HUES6 (cell line): ENCODE measurements around the gene POLN.

Experiments
- H3K27ac ChIP-seq: 2 replicates; pipeline ENCODE4 v1.7.0; 2013; ENCODE audit warnings: low read depth, mild to moderate bottlenecking, low read length, inconsistent platforms
- H3K27me3 ChIP-seq: 2 replicates; pipeline ENCODE4 v1.6.1; 2013; ENCODE audit warnings: low read length; ENCODE audit not compliant: control insufficient read depth, insufficient read depth
- H3K36me3 ChIP-seq: 2 replicates; pipeline ENCODE4 v1.6.1; 2013; ENCODE audit warnings: low read length; ENCODE audit not compliant: control insufficient read depth, insufficient read depth
- H3K4me1 ChIP-seq: 2 replicates; pipeline ENCODE4 v1.6.1; 2013; ENCODE audit warnings: low read length; ENCODE audit not compliant: control insufficient read depth, insufficient read depth
- H3K4me3 ChIP-seq: 2 replicates; pipeline ENCODE4 v1.5.1; 2013; ENCODE audit warnings: low read depth, low read length
- H3K9ac ChIP-seq: one replicate; pipeline ENCODE4 v1.6.1; 2013; ENCODE audit warnings: mild to moderate bottlenecking, low read length
- H3K9me3 ChIP-seq: 2 replicates; pipeline ENCODE4 v1.6.1; 2013; ENCODE audit warnings: low read depth, low read length; ENCODE audit not compliant: control insufficient read depth, insufficient read depth

Gene POLN

DNA sequence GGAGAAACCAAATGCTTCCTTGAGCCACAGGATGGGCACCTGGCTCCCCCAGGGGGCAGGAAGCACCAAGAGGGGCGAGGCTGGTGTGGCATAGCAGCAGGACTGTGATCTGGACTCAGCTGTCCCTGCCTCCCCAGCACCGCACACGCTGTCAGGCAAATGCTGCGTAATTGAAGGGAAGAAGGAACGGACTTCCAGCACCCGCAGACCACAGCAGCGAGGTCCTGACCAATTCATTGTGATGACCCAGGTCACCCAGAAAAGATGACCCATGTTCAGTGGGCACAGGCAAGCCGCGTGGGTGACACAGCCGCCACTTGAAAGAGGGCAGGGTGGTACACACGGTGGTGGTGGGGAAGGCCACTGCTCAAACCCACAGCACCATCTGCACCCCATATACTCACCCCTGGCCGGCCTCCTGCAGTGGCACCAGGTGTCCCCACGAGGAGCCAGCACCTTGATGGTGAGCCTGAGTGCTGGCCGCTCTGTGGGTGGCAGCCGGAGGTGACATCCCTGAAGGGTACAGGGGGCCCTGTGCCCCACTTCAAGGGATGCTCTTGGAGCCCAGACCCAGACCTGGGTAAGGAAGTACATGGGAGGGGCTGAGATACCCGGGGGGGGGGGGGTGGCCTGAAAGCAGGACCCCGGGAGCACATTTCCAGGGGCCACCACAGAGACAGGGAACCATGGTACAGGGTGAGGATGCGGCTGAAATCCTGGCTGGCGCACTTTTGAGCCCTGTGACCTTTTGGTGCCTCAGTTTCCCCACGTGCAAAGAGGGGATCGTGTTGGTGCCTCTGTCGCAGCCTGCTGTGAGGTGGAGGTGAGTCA lies 171.3 kb downstream of the POLN start:
- no peaks in the 10 kb centered on the region for H3K27me3 ChIP-seq
- H3K9ac ChIP-seq: no peak overlapping the region
- no peak overlapping the region for H3K4me3 ChIP-seq
- H3K4me1 ChIP-seq: peaks cover 17% of the 10 kb centered on the region
- no peaks in the 10 kb centered on the region for H3K36me3 ChIP-seq
- H3K9me3 ChIP-seq: no peaks in the 10 kb centered on the region
- H3K27ac ChIP-seq: no peak overlapping the region

GRCh38 chr4:2069986-2070385 lies 171.9 kb downstream of the POLN start:
- H3K4me1 ChIP-seq: peaks cover 17% of the 10 kb centered on the region
- H3K9ac ChIP-seq: no peak overlapping the region
- no peaks in the 10 kb centered on the region for H3K36me3 ChIP-seq
- H3K27ac ChIP-seq: no peak overlapping the region
- no peaks in the 10 kb centered on the region for H3K27me3 ChIP-seq
- H3K4me3 ChIP-seq: no peak overlapping the region
- no peaks in the 10 kb centered on the region for H3K9me3 ChIP-seq

GRCh38 chr4:2069161-2069971 lies 172.6 kb downstream of the POLN start:
- Histone ChIP-seq H3K4me3 (no peak overlapping the region), H3K4me1 (peaks cover 17% of the 10 kb centered on the region), H3K9ac (no peak overlapping the region), H3K27ac (no peak overlapping the region), H3K9me3 (no peaks in the 10 kb centered on the region), H3K27me3 (no peaks in the 10 kb centered on the region), H3K36me3 (no peaks in the 10 kb centered on the region)

DNA sequence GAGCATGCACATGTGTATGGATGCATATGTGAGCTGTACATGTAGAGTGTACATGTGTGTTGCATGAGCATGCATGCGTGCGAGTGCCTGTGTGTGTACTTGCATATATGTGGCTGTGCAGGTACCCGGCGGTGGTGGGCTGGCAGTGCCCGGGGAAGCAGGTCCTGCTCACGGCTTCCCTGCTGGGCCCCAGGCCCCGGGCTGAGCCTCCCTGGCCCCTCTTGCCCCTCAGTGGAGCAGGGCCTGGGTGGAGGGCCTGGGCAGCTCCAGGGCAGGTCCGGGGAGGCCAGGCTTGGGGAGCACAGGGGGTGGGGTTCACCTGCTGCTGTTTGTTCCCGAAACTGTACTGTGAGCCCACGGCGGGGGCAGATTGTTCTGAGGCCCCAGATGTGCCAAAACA lies 173.4 kb downstream of the POLN start:
- no peaks in the 10 kb centered on the region; the same call in 1 of the 2 replicates for H3K27me3 ChIP-seq
- H3K4me3 ChIP-seq: no peak overlapping the region
- no peaks in the 10 kb centered on the region for H3K9me3 ChIP-seq

GRCh38 chr4:2068198-2068470 lies 173.8 kb downstream of the POLN start:
- H3K27me3 ChIP-seq: no peaks in the 10 kb centered on the region; the same call in 1 of the 2 replicates
- no peak overlapping the region for H3K4me3 ChIP-seq
- no peaks in the 10 kb centered on the region for H3K9me3 ChIP-seq
- peaks cover 3% of the 10 kb centered on the region for H3K36me3 ChIP-seq
- no peak overlapping the region for H3K9ac ChIP-seq
- no peak overlapping the region for H3K27ac ChIP-seq
- peaks cover 17% of the 10 kb centered on the region for H3K4me1 ChIP-seq

More for the DNA sequence above, 173.4 kb downstream of the POLN start:
- no peak overlapping the region for H3K9ac ChIP-seq
- H3K27ac ChIP-seq: no peak overlapping the region
- peaks cover 3% of the 10 kb centered on the region for H3K36me3 ChIP-seq
- peaks cover 17% of the 10 kb centered on the region for H3K4me1 ChIP-seq

DNA sequence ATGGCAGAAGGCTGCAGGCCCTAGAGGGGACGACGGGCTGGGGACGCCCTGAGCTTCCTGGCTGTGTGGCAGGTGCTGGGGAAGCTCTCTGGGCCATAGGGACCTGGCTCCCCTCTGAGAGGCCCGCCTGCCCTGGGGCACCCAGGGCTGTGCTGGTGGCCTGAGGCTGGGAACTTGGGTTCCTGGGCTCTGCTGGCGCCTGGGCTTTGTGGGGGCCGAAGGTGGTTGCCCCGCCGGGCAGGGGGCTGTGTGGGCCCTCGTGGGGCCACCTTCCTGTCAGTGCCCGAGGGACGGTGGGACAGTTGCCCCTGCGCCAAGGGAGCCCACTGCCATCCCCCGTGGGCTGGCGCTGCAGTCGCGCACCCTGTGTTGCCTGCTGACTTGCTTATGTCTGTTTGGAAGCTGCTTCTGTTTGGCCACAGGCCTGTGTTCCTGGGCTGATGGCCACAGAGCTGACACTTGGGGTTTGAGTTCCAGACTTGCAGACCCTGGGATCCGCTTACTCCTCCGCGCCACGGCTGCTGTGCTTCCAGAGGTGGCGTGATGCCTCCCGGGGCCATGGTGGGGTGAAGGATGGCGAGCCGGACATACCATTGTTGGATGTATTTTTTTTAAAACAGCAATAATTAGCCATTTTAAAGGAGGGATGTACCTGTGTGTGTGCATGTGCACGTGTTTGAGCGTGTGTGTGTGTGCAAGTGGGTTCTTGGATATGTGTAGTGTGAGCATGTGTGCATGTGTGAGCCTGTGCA lies 174.3 kb downstream of the POLN start:
- H3K4me1 ChIP-seq: peaks cover 17% of the 10 kb centered on the region
- no peak overlapping the region for H3K4me3 ChIP-seq
- H3K9me3 ChIP-seq: no peaks in the 10 kb centered on the region
- H3K27me3 ChIP-seq: peaks cover 5% of the 10 kb centered on the region; the same call in 1 of the 2 replicates
- H3K9ac ChIP-seq: no peak overlapping the region
- no peak overlapping the region for H3K27ac ChIP-seq
- peaks cover 3% of the 10 kb centered on the region for H3K36me3 ChIP-seq

- H3K4me1 ChIP-seq: peaks cover 9% of the 10 kb centered on the region
- H3K4me3 ChIP-seq: no peak overlapping the region
- H3K36me3 ChIP-seq: peaks cover 3% of the 10 kb centered on the region
- H3K9me3 ChIP-seq: no peaks in the 10 kb centered on the region
- H3K27ac ChIP-seq: no peak overlapping the region
- no peak overlapping the region for H3K9ac ChIP-seq
- H3K27me3 ChIP-seq: peaks cover 13% of the 10 kb centered on the region
Measured at GRCh38 chr4:2066571-2067445, 175.1 kb downstream of the POLN start.

GRCh38 chr4:2066011-2066551 lies 175.8 kb downstream of the POLN start:
- peaks cover 5% of the 10 kb centered on the region for H3K4me1 ChIP-seq
- no peaks in the 10 kb centered on the region for H3K9me3 ChIP-seq
- H3K36me3 ChIP-seq: peaks cover 3% of the 10 kb centered on the region
- H3K4me3 ChIP-seq: no peak overlapping the region
- peaks cover 20% of the 10 kb centered on the region for H3K27me3 ChIP-seq
- no peak overlapping the region for H3K27ac ChIP-seq
- no peak overlapping the region for H3K9ac ChIP-seq

GRCh38 chr4:2065106-2065930 lies 176.6 kb downstream of the POLN start:
- Histone ChIP-seq H3K27me3 (peaks cover 28% of the 10 kb centered on the region), H3K4me3 (no peak overlapping the region), H3K27ac (no peak overlapping the region), H3K4me1 (peaks cover 4% of the 10 kb centered on the region; the same call in 1 of the 2 replicates), H3K36me3 (peaks cover 3% of the 10 kb centered on the region), H3K9me3 (no peaks in the 10 kb centered on the region), H3K9ac (no peak overlapping the region)
